Kidney epithelial cell (primary cell): Measurements from ENCODE around the gene NEDD1. TPM values are rescaled to one million over a fixed set of nuclear protein-coding genes. Genes with fewer than 3 reads are reported as not detected.

Experiments used
- DNase-seq: peaks from one replicate; pipeline ENCODE4 v3.0.0-alpha.2; 2010; ENCODE audit warnings: low read depth
- H3K27me3 ChIP-seq: 2 replicates; pipeline ENCODE4 v1.6.0; 2011; ENCODE audit warnings: low read length; ENCODE audit not compliant: control insufficient read depth, insufficient read depth
- H3K36me3 ChIP-seq: 2 replicates; pipeline ENCODE4 v1.5.1; 2011; ENCODE audit warnings: low read length; ENCODE audit not compliant: control insufficient read depth, insufficient read depth
- H3K4me3 ChIP-seq: 2 replicates; pipeline ENCODE4 v1.5.1; 2011; ENCODE audit warnings: low read depth, mild to moderate bottlenecking, control low read depth, low read length
- CTCF ChIP-seq: IDR thresholded peaks from 2 replicates; pipeline ENCODE4 v1.5.1; 2011; ENCODE audit warnings: mild to moderate bottlenecking, moderate library complexity, low read length, control low read depth, inconsistent platforms; ENCODE audit not compliant: insufficient read depth, poor library complexity, severe bottlenecking
- total RNA-seq: library from RNA; depleted of rRNA; stranded (reverse); fragments of >200 nt; gene quantifications from 2 replicates; pipeline ENCODE4 v1.2.3, GENCODE V29; 2015

NEDD1 gene
- total RNA-seq, 1 donor from 2014 or later = 47.7 TPM

- no peak for TF ChIP-seq CTCF
- peaks cover 1% of the 10 kb centered on the region for H3K36me3 ChIP-seq
- H3K4me3 ChIP-seq = peak overlapping the region; percentile 96
- H3K27me3 ChIP-seq = no peaks in the 10 kb centered on the region
- DNase-seq = no peak
Observed at GRCh38 chr12:96906498-96906848, 584 bp upstream of the NEDD1 start.

GRCh38 chr12:96907671-96908422 lies 790 bp downstream of the NEDD1 start:
- Histone ChIP-seq H3K4me3 (peak overlapping the region; percentile 96), H3K36me3 (peaks cover 1% of the 10 kb centered on the region), H3K27me3 (no peaks in the 10 kb centered on the region)
- DNase-seq = no peak
- no peak for TF ChIP-seq CTCF

- DNase-seq = no peak
- Histone ChIP-seq H3K27me3 (no peaks in the 10 kb centered on the region), H3K4me3 (peak overlapping the region; percentile 96), H3K36me3 (peaks cover 3% of the 10 kb centered on the region)
- no peak for TF ChIP-seq CTCF
Observed at GRCh38 chr12:96908423-96908675, 1.3 kb downstream of the NEDD1 start.

- Histone ChIP-seq H3K27me3 (no peaks in the 10 kb centered on the region), H3K4me3 (no peak overlapping the region), H3K36me3 (peaks cover 3% of the 10 kb centered on the region)
- TF ChIP-seq CTCF = no peak
- no peak for DNase-seq
Observed at GRCh38 chr12:96912261-96912660, 5.2 kb downstream of the NEDD1 start.

GRCh38 chr12:96912943-96913342 lies 5.9 kb downstream of the NEDD1 start:
- no peak for DNase-seq
- no peak for TF ChIP-seq CTCF
- H3K36me3 ChIP-seq = peaks cover 3% of the 10 kb centered on the region
- H3K4me3 ChIP-seq = no peak overlapping the region
- no peaks in the 10 kb centered on the region for H3K27me3 ChIP-seq

GRCh38 chr12:96919510-96920210 lies 12.6 kb downstream of the NEDD1 start:
- TF ChIP-seq CTCF = no peak
- no peaks in the 10 kb centered on the region for H3K36me3 ChIP-seq
- no peak for DNase-seq
- no peaks in the 10 kb centered on the region for H3K27me3 ChIP-seq
- no peak overlapping the region for H3K4me3 ChIP-seq
